ENCODE data around the gene FOXN3.

DNA sequence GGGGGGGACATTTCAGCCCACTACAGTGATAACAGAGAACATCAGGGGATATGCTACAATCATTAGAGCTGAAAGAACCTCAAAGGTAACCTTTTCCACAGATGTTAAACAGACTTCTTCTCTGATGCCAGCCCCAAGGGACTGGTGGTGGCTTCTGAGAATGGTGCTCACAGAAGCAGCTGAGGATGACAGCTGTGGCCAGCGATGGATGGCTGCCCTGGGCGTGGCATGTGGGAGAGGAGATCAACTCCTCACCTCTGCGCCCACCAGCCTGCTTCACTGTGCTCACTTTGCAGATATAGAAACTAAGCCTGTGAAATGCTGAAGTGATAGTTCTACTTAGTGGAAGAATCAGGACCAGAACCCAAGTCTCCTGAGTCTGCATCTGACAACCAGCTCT lies 33.0 kb downstream of the FOXN3 start:
- TF ChIP-seq POLR2A (IDR thresholded peaks at IDR 0.05; ENCODE audit: low read depth, low read length) (no peak), TAF1 (IDR thresholded peaks at IDR 0.05; ENCODE audit: borderline replicate concordance, low read depth, low read length) (no peak), POLR2AphosphoS5 (IDR thresholded peaks at IDR 0.05; ENCODE audit: low read depth, low read length) (0 out of 2 replicates have a peak, but pooled peaks have one; percentile 21)

All from GM12892 (cell line).